GM18861 (cell line): Measurements from ENCODE around the gene SLC25A13.

ENCODE experiments used
- ATAC-seq: cut with Tn5 transposase; IDR thresholded peaks from one replicate; pipeline ENCODE4 v1.9.1; 2021; ENCODE audit not compliant: unreplicated experiment

SLC25A13 gene

GRCh38 chr7:96326752-96327151 is 4.9 kb upstream of the SLC25A13 start:
- ATAC-seq = peak; percentile 42

- no peak for ATAC-seq
Observed at GRCh38 chr7:96322847-96323461, 1.1 kb upstream of the SLC25A13 start.

DNA sequence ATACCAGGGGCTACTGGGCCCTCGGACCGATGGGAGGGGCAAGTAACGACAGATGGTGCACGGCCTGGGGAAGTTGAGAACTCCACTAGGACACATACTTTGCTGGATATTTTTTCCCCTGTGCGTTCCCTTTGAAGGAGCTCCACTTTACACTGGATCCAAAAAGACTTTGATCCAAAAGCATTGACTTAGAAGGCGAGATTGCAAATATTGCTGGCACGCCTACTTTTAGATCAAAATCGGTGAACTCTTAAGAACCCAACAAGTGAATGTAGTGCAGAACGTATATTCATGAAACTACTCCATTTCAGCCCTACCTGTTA is 436 bp upstream of the SLC25A13 start:
- ATAC-seq = no peak

GRCh38 chr7:96321031-96321657 is 754 bp downstream of the SLC25A13 start:
- ATAC-seq = peak; percentile 38

GRCh38 chr7:96320442-96320841 is 1.5 kb downstream of the SLC25A13 start:
- ATAC-seq = peak; percentile 37

- no peak for ATAC-seq
Observed at GRCh38 chr7:96319439-96319838, 2.5 kb downstream of the SLC25A13 start.

DNA sequence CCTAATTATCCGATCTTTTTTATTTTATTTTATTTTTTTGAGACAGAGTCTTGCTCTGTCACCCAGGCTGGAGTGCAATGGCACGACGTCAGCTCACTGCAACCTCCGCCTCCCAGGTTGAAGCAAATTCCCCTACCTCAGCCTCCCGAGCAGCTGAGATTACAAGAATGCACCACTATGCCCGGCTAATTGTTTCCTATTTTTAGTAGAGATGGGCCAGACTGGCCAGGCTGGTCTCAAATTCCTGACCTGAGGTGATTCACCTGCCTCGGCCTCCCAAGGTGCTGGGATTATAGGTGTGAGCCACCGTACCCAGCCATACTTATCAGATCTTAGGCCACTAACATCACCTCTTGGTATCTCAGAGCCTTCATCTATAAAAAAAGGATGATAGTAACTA is 4.9 kb downstream of the SLC25A13 start:
- no peak for ATAC-seq

GRCh38 chr7:96315125-96315512 is 6.8 kb downstream of the SLC25A13 start:
- ATAC-seq = no peak

- no peak for ATAC-seq
Observed at GRCh38 chr7:96314402-96315124, 7.3 kb downstream of the SLC25A13 start.

GRCh38 chr7:96313940-96314339 is 8.0 kb downstream of the SLC25A13 start:
- ATAC-seq = no peak

DNA sequence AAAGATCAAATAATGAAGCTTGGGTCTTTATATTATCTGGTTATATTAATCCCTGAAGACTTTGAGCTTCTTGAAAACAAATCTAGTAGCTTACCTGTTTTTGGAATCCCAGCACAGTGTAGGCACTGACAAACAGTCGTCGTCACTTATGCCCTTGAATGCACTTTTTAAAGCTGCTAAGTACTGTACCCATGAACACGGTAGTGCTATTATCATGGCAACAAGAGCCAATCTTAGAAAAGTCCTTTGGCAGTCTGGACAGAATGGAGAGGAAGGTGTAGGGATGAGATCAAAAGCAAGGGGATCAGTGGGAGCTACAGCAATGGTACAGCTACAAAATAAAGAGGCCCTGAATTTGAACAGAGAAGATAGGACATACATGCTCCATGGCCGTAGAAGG is 9.4 kb downstream of the SLC25A13 start:
- no peak for ATAC-seq

- ATAC-seq = no peak
Observed at GRCh38 chr7:96311967-96312366, 9.9 kb downstream of the SLC25A13 start.

DNA sequence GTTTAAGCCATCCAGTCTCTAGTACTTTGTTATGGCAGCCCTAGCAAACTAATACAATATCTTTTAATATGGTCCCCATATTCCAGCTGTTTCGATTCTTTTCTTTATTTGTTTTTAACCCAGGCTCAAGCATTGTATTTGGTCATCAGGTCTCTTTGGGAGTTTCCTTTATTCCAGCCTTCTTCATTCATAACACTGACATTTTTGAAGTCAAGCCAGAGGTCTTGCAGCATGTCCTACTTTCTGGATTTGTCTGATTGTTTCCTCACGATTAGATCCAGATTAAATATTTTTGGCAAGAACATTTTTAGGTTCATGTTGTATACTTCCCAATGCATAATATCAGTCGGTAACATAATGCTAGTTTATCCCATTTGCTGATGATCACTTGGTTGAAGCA is 11.8 kb downstream of the SLC25A13 start:
- no peak for ATAC-seq

DNA sequence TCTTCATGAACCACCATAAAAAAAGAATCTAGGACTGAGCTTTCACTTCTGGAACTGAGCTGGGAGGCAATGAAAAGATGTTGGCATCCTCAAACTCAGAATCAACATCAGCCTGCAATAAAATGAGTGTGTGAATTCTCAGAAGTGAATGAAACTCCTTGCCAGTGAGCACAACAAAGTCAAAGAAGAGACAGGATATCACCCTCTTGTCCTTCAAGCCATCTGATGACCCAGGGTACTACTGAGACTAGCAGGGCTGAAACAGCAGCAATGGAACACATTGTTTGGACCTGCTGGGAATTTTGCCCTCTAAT is 13.0 kb downstream of the SLC25A13 start:
- no peak for ATAC-seq

DNA sequence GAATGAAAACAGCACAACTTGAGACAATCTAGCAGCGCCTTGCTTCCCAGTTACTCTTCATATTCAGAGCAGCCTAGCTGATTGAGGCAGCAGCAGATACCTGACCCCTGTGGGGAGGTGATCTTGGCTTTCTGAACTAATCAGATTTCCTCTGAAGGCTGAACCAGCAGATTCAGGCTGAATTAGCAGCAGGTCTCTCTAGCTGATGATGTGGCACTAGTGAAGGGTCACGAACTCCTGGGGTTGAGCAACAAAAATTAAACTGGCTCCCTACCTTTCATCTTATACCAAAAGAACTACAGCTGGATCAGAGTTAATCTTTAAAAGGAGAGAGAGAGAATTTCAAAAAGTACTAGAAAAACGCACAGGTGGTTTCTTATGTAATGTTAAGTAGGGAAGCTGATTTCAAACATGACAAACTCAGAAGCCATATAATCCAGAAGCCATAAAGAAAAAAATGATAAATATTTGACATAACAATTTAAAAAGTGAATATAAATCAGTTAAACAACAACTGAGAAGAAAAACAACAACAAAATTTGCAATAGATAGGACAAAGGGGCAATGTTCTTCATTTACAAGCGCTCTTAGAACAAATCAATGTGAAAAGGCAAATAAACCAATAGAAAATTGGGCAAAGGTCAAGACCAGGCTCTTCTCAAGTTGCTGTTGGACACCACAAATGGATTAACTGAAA is 13.5 kb downstream of the SLC25A13 start:
- ATAC-seq = no peak

DNA sequence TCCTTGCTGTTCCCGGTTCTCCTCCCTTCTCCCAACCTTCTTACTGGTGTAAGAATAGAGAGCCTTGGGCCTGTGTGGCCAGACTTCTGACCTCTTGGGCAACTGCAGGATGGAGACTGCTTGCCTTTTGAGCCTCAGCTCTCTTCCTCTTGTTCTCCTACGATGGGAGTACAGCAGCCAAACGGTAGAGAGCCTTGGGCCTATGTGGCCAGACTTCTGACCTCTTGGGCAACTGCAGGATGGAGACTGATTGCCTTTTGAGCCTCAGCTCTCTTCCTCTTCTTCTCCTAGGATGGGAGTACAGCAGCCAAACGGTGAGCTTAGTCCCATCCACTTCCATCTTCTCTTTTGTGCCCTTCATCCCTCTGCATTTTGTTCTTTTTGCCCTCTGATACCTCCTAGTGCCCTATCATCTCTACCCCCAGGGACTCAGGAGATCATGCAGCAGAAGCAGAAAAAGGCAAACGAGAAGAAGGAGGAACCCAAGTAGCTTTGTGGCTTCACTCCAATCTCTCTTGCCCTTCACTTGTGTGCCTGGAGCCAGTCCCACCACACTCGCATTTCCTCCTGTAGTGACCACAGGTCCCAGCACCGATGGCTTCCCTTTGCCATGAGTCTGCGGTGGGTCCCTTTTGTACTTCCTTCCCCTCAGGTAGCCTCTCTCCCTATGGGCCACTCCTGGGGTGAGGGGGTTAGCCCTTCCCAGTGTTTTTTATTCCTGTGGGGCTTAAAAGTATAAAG is 15.3 kb downstream of the SLC25A13 start:
- ATAC-seq = no peak

DNA sequence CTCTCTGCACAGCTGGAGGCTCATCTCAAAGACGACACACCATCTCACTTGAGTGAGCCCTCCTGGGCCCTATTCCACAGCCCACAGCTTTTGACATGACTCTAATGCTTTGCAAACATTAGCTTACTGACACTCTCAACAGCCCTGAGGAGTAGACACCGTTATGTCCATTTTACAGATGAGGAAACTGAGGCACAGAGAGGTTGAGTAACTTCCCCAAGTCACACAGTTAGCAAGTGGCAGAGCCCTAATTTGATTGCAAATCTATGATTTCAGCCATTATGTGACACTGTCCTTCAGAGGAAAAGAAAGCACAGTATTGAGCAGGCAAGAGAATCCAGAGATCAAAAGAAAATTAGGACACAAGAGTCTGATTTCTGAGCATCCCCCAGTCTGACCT is 16.0 kb downstream of the SLC25A13 start:
- no peak for ATAC-seq

DNA sequence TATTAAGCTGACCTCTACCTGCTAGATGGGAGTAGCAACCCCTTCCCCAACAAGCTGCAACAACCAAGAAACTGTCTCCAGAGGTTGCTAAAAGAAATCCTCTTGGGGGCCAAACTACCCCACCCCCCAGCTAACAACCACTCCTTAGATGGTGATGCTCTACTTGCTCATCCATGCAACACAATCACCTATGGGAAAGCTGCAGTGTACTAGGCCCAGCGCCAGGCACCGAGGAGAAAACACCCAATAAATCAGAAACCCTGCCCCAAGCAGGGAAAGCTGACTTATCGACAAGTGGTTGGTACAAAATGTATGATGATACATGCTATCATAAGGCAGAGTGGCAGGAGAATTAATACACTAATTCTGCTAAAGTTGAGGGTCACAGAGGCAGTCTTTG is 17.3 kb downstream of the SLC25A13 start:
- no peak for ATAC-seq

- peak; percentile 44 for ATAC-seq
Observed at GRCh38 chr7:96303686-96304443, 18.0 kb downstream of the SLC25A13 start.

DNA sequence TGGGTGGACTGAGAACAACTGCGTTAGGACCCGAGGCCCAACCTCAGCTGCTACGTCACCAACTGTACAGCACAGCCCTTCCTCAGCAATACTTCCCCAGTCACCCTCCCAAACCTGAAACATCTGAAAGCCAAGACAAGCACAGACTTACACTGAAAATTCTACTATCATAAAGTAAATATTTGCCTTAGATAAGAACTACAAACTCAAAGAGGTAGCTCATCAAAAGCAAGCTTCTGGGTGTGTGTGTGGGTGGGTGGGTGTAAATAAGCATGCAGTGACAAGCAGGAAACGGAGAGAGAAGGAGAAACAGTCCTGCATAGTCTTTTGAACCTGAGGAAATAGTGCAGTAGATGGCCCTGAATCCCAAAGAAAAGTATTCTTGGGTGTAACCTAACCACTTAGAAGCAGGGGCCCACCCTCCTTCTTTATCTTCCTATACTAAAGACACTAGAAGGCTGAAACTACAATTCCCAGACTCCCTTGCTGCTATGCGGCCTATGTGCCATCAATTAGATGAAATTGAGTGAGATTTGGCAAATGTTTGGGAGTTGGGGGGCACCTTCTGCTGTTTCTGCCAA is 18.7 kb downstream of the SLC25A13 start:
- ATAC-seq = no peak
